ENCODE measurements around the gene SLC24A3. TPM values are rescaled to one million over a fixed set of nuclear protein-coding genes. Genes with fewer than 3 reads are reported as not detected.

SLC24A3 gene
- total and polyA plus RNA-seq, 7 experiments from 2014 or later = 0.58 to 1.0 TPM; not detected in 5

DNA sequence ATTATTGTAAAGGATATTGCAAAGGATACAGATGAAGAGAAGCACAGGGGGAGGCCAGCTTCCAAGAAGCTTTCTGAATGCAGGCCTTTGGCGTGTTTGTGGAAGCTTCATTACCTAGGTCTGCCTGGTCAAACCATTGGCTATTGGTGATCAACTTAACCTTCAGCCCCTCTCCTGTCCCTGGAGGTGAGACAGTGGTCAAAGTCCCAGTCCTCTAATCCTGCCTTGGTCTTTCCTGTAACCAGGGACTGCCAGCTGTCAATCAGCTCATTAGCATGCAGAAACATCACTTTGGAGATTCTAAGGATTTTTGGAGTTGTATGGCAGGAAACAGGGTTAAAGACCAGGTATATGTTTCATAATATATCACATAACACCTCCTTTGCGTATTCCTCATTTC lies 558.6 kb downstream of the SLC24A3 start:
- Mint-ChIP-seq H3K9me3 (peaks cover 0 to 2% (median 0%) of the 10 kb centered on the region in 11 donors), H3K27ac (no peak overlapping the region), H3K4me1 (peaks cover 0 to 2% (median 0%) of the 10 kb centered on the region in 7 donors), H3K36me3 (no peaks in the 10 kb centered on the region), H3K27me3 (peaks cover 2 to 26% (median 14%) of the 10 kb centered on the region in 5 donors), H3K4me3 (no peak overlapping the region)
- no peak overlapping the region for H3K27ac ChIP-seq (ENCODE audit: low read depth, low read length)
- intact Hi-C loops (cut with micrococcal nuclease) = no loop called here
- no peaks in the 10 kb centered on the region for H3K4me1 ChIP-seq (ENCODE audit: control insufficient read depth in 2 of 2, insufficient read depth in 2 of 2, low read length in 2 of 2)
- no peak overlapping the region for H3K4me3 ChIP-seq (ENCODE audit: low read length)
- H3K36me3 ChIP-seq (ENCODE audit: control insufficient read depth in 2 of 3, insufficient read depth in 3 of 3, low read length in 3 of 3) = no peaks in the 10 kb centered on the region
- no peaks in the 10 kb centered on the region for H3K9me3 ChIP-seq (ENCODE audit: control insufficient read depth in 2 of 3, low read length in 3 of 3)
- ATAC-seq (no peak), DNase-seq (no peak)
- ChIA-PET POLR2A (no interaction called here), CTCF (no interaction called here)
- H3K27me3 ChIP-seq (ENCODE audit: control insufficient read depth in 2 of 2, insufficient read depth in 2 of 2, low read length in 2 of 2) = no peaks in the 10 kb centered on the region

Measured in naive thymus-derived CD4-positive, alpha-beta T cell (primary cell).